Karpas-422 (cell line): Measurements from ENCODE around the gene CHURC1. TPM values are rescaled to one million over a fixed set of nuclear protein-coding genes. Genes with fewer than 3 reads are reported as not detected.
A peak's percentile ranks its signal among the peaks of the same experiment; 100 is the strongest.

Experiments used
- DNase-seq: peaks from one replicate; pipeline ENCODE4 v3.0.0-alpha.2; 2015
- H2AFZ ChIP-seq: fragments of 200-600 bp; sonication (generic); 2 replicates; pipeline ENCODE4 v1.6.1; 2014; ENCODE audit warnings: antibody characterized with exemption, low read length, mixed read lengths
- H3K27ac ChIP-seq: fragments of 200-600 bp; sonication (generic); 2 replicates; pipeline ENCODE4 v1.5.1; 2014; ENCODE audit warnings: mild to moderate bottlenecking, low read length, moderate library complexity
- H3K27me3 ChIP-seq: fragments of 200-600 bp; sonication (generic); 2 replicates; pipeline ENCODE4 v1.6.1; 2014; ENCODE audit warnings: low read length, mixed read lengths
- H3K36me3 ChIP-seq: fragments of 200-600 bp; sonication (generic); 2 replicates; pipeline ENCODE4 v1.6.1; 2014; ENCODE audit warnings: low read length, mixed read lengths; ENCODE audit not compliant: insufficient read depth
- H3K4me1 ChIP-seq: fragments of 200-600 bp; sonication (generic); 2 replicates; pipeline ENCODE4 v1.6.1; 2014; ENCODE audit warnings: mild to moderate bottlenecking, low read length, mixed read lengths
- H3K4me2 ChIP-seq: fragments of 200-600 bp; sonication (generic); 2 replicates; pipeline ENCODE4 v1.6.1; 2014; ENCODE audit warnings: low read length, low read depth, mild to moderate bottlenecking; ENCODE audit not compliant: poor library complexity, severe bottlenecking
- H3K4me3 ChIP-seq: fragments of 200-600 bp; sonication (generic); 2 replicates; pipeline ENCODE4 v1.5.1; 2014; ENCODE audit warnings: mild to moderate bottlenecking, antibody characterized with exemption, low read length, mixed read lengths
- H3K79me2 ChIP-seq: fragments of 200-600 bp; sonication (generic); 2 replicates; pipeline ENCODE4 v1.6.1; 2014; ENCODE audit warnings: mild to moderate bottlenecking, low read length, mixed read lengths
- H3K9ac ChIP-seq: fragments of 200-600 bp; sonication (generic); 2 replicates; pipeline ENCODE4 v1.6.0; 2014; ENCODE audit warnings: low read length
- H3K9me2 ChIP-seq: fragments of 200-600 bp; sonication (generic), shearing (Covaris generic); replicated peaks from 2 replicates; pipeline ENCODE4 v1.6.0; 2014; ENCODE audit warnings: mild to moderate bottlenecking, low read length, moderate library complexity; ENCODE audit not compliant: insufficient read depth
- H3K9me3 ChIP-seq: fragments of 300-700, 200-600 bp; sonication (generic); 2 replicates; pipeline ENCODE4 v1.6.1; 2014; ENCODE audit warnings: low read length, mixed read lengths
- H4K20me1 ChIP-seq: fragments of 200-600 bp; sonication (generic); 2 replicates; pipeline ENCODE4 v1.6.1; 2014; ENCODE audit warnings: mild to moderate bottlenecking, antibody characterized with exemption, low read length, low read depth; ENCODE audit not compliant: insufficient read depth
- total RNA-seq: library from RNA; depleted of rRNA; stranded (reverse); fragments of >200 nt; shearing (Covaris generic); gene quantifications from 2 replicates; pipeline ENCODE4 v1.2.3, GENCODE V29; 2014; ENCODE audit warnings: low replicate concordance

The CHURC1 gene
- total RNA-seq, 1 experiment from 2014 or later, result 136 TPM

GRCh38 chr14:64958743-64959142, 44.5 kb downstream of the CHURC1 start:
- Histone ChIP-seq H3K79me2 (no peaks in the 10 kb centered on the region), H3K9me3 (no peaks in the 10 kb centered on the region), H3K9ac (no peak overlapping the region), H3K27me3 (no peaks in the 10 kb centered on the region), H2AFZ (no peak overlapping the region), H3K4me3 (no peak overlapping the region), H3K4me2 (no peak overlapping the region), H3K4me1 (peaks cover 19% of the 10 kb centered on the region), H3K27ac (no peak overlapping the region), H3K36me3 (no peaks in the 10 kb centered on the region), H3K9me2 (no peaks in the 10 kb centered on the region), H4K20me1 (peaks cover 9% of the 10 kb centered on the region; the same call in 1 of the 2 replicates)
- no peak for DNase-seq

- Histone ChIP-seq H3K27me3 (no peaks in the 10 kb centered on the region), H3K27ac (no peak overlapping the region), H3K36me3 (no peaks in the 10 kb centered on the region), H2AFZ (no peak overlapping the region), H3K4me2 (no peak overlapping the region), H3K4me3 (no peak overlapping the region), H3K4me1 (peaks cover 25% of the 10 kb centered on the region), H3K9me2 (no peaks in the 10 kb centered on the region), H3K9me3 (no peaks in the 10 kb centered on the region), H3K79me2 (no peaks in the 10 kb centered on the region), H4K20me1 (peaks cover 9% of the 10 kb centered on the region; the same call in 1 of the 2 replicates), H3K9ac (no peak overlapping the region)
- peak; percentile 61 for DNase-seq
Measured at GRCh38 chr14:64960762-64961276, 46.6 kb downstream of the CHURC1 start.

GRCh38 chr14:64963611-64964010, 49.4 kb downstream of the CHURC1 start:
- Histone ChIP-seq H3K9ac (no peak overlapping the region), H3K79me2 (no peaks in the 10 kb centered on the region), H3K4me2 (no peak overlapping the region), H2AFZ (no peak overlapping the region), H3K4me3 (no peak overlapping the region), H3K27ac (no peak overlapping the region), H3K9me3 (no peaks in the 10 kb centered on the region), H4K20me1 (peaks cover 5% of the 10 kb centered on the region; the same call in 1 of the 2 replicates), H3K9me2 (no peaks in the 10 kb centered on the region), H3K4me1 (peaks cover 36% of the 10 kb centered on the region), H3K36me3 (no peaks in the 10 kb centered on the region), H3K27me3 (no peaks in the 10 kb centered on the region)
- peak; percentile 52 for DNase-seq

- no peaks in the 10 kb centered on the region for H3K36me3 ChIP-seq
- peaks cover 40% of the 10 kb centered on the region for H3K4me1 ChIP-seq
- H3K9ac ChIP-seq, result no peak overlapping the region
- H3K27me3 ChIP-seq, result no peaks in the 10 kb centered on the region
- H3K27ac ChIP-seq, result no peak overlapping the region
- no peak overlapping the region for H3K4me3 ChIP-seq
- H4K20me1 ChIP-seq, result peaks cover 20% of the 10 kb centered on the region; the same call in 1 of the 2 replicates
- H2AFZ ChIP-seq, result no peak overlapping the region
- no peak overlapping the region for H3K4me2 ChIP-seq
- H3K9me3 ChIP-seq, result no peaks in the 10 kb centered on the region
- no peak for DNase-seq
- H3K9me2 ChIP-seq, result no peaks in the 10 kb centered on the region
- no peaks in the 10 kb centered on the region for H3K79me2 ChIP-seq
Measured at GRCh38 chr14:64965356-64966000, 51.2 kb downstream of the CHURC1 start.

GRCh38 chr14:64966976-64967375, 52.7 kb downstream of the CHURC1 start:
- no peak overlapping the region for H2AFZ ChIP-seq

GRCh38 chr14:64968167-64968566, 53.9 kb downstream of the CHURC1 start:
- Histone ChIP-seq H3K9ac (peak overlapping the region; percentile 35), H3K79me2 (no peaks in the 10 kb centered on the region), H3K4me1 (peaks cover 41% of the 10 kb centered on the region), H3K27ac (peak overlapping the region; percentile 45), H3K36me3 (no peaks in the 10 kb centered on the region), H3K27me3 (no peaks in the 10 kb centered on the region), H3K9me3 (no peaks in the 10 kb centered on the region), H2AFZ (no peak overlapping the region), H4K20me1 (peaks cover 30% of the 10 kb centered on the region; the same call in 1 of the 2 replicates), H3K4me3 (peak overlapping the region; percentile 9; the same call in 1 of the 2 replicates), H3K9me2 (no peaks in the 10 kb centered on the region), H3K4me2 (peak overlapping the region; percentile 31)
- DNase-seq, result no peak

More at GRCh38 chr14:64966976-64967375, 52.7 kb downstream of the CHURC1 start:
- H3K79me2 ChIP-seq, result no peaks in the 10 kb centered on the region
- no peak for DNase-seq
- no peaks in the 10 kb centered on the region for H3K36me3 ChIP-seq
- H3K4me2 ChIP-seq, result no peak overlapping the region
- H3K4me3 ChIP-seq, result no peak overlapping the region
- H3K9ac ChIP-seq, result no peak overlapping the region
- H3K4me1 ChIP-seq, result peaks cover 37% of the 10 kb centered on the region
- H3K27ac ChIP-seq, result no peak overlapping the region
- no peaks in the 10 kb centered on the region for H3K9me2 ChIP-seq
- peaks cover 25% of the 10 kb centered on the region; the same call in 1 of the 2 replicates for H4K20me1 ChIP-seq
- no peaks in the 10 kb centered on the region for H3K9me3 ChIP-seq
- H3K27me3 ChIP-seq, result no peaks in the 10 kb centered on the region

GRCh38 chr14:64968651-64969050, 54.4 kb downstream of the CHURC1 start:
- DNase-seq, result no peak
- Histone ChIP-seq H3K4me2 (peak overlapping the region; percentile 31), H3K27me3 (no peaks in the 10 kb centered on the region), H3K36me3 (no peaks in the 10 kb centered on the region), H4K20me1 (peaks cover 32% of the 10 kb centered on the region; the same call in 1 of the 2 replicates), H3K79me2 (no peaks in the 10 kb centered on the region), H3K9me2 (no peaks in the 10 kb centered on the region), H3K27ac (peak overlapping the region; percentile 45), H3K4me1 (peaks cover 37% of the 10 kb centered on the region), H2AFZ (no peak overlapping the region), H3K4me3 (peak overlapping the region; percentile 9; the same call in 1 of the 2 replicates), H3K9me3 (no peaks in the 10 kb centered on the region), H3K9ac (peak overlapping the region; percentile 35)

GRCh38 chr14:64970041-64970440, 55.8 kb downstream of the CHURC1 start:
- H3K79me2 ChIP-seq, result no peaks in the 10 kb centered on the region
- H3K4me2 ChIP-seq, result no peak overlapping the region

More at GRCh38 chr14:64970041-64970440, 55.8 kb downstream of the CHURC1 start:
- Histone ChIP-seq H3K9ac (no peak overlapping the region), H4K20me1 (peaks cover 32% of the 10 kb centered on the region; the same call in 1 of the 2 replicates), H3K9me3 (no peaks in the 10 kb centered on the region), H2AFZ (no peak overlapping the region), H3K4me3 (no peak overlapping the region), H3K27ac (no peak overlapping the region), H3K4me1 (peaks cover 36% of the 10 kb centered on the region), H3K36me3 (no peaks in the 10 kb centered on the region), H3K27me3 (no peaks in the 10 kb centered on the region), H3K9me2 (no peaks in the 10 kb centered on the region)
- DNase-seq, result no peak
